Fibroblast of lung (primary cell): ENCODE results near the gene CYP2C9.

Experiments used
- EZH2 ChIP-seq: IDR thresholded peaks from 2 replicates; pipeline ENCODE4 v1.5.1; 2012; ENCODE audit warnings: low read length, control low read depth, mild to moderate bottlenecking; ENCODE audit errors: missing control alignments
- TF ChIP-seq, protein P1 (sequence below), 2 donors: IDR thresholded peaks in 1 of 2; conservative IDR thresholded peaks in 1 of 2; 1 replicate in 1 of 2; 2 replicates in 1 of 2; pipeline ENCODE4 v1.5.1; 2011 to 2012; ENCODE audit warnings: low read length in 2 of 2, control low read depth in 1 of 2, inconsistent platforms in 1 of 2, low read depth in 1 of 2, mild to moderate bottlenecking in 1 of 2

DNA sequence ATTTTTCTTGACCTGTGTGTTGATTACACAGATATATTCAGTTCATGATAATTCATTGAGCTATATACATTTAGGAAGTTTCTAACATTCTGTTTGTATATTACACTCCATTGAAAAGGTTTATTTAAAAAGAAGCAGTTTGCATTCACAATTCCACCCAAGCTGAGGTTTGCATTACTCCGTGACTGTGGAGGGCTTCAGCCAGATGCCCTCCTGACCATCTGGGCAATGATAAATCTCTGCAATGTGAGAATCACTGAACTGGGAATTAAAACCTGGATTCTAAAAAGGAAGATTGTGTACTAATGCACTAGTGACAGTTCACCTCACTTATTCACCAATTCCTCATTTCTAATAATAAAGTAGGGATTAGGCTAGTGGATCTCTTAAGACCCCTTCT, 36.4 kb upstream of the CYP2C9 start:
- TF ChIP-seq, protein P1, sequence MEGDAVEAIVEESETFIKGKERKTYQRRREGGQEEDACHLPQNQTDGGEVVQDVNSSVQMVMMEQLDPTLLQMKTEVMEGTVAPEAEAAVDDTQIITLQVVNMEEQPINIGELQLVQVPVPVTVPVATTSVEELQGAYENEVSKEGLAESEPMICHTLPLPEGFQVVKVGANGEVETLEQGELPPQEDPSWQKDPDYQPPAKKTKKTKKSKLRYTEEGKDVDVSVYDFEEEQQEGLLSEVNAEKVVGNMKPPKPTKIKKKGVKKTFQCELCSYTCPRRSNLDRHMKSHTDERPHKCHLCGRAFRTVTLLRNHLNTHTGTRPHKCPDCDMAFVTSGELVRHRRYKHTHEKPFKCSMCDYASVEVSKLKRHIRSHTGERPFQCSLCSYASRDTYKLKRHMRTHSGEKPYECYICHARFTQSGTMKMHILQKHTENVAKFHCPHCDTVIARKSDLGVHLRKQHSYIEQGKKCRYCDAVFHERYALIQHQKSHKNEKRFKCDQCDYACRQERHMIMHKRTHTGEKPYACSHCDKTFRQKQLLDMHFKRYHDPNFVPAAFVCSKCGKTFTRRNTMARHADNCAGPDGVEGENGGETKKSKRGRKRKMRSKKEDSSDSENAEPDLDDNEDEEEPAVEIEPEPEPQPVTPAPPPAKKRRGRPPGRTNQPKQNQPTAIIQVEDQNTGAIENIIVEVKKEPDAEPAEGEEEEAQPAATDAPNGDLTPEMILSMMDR (conservative IDR thresholded peaks at IDR 0.05 in 1 of 2, IDR thresholded peaks at IDR 0.05 in 1 of 2; ENCODE audit: low read depth in 1 of 2, low read length in 2 of 2), result no peak
- TF ChIP-seq EZH2, result no peak
